ENCODE results near the gene DOCK3.
"Not testable (repeated sequence)": the region's sequence is repeated elsewhere in the genome, so short reads cannot be mapped to it uniquely, and the experiment has no call there.

DOCK3 gene

GRCh38 chr3:50759015-50759414 is 84.3 kb downstream of the DOCK3 start:
- no peaks in the 10 kb centered on the region for H3K9me2 ChIP-seq (replicated peaks; ENCODE audit: control insufficient read depth, low read length)
- H4K20me1 ChIP-seq (ENCODE audit: control insufficient read depth, insufficient read depth, low read depth, low read length): no peaks in the 10 kb centered on the region
- H3K27me3 ChIP-seq (ENCODE audit: control insufficient read depth, low read length): no peaks in the 10 kb centered on the region
- H3K79me2 ChIP-seq (ENCODE audit: control insufficient read depth, low read length): no peaks in the 10 kb centered on the region
- H3K36me3 ChIP-seq (ENCODE audit: control insufficient read depth, low read length): no peaks in the 10 kb centered on the region
- H3K4me2 ChIP-seq (ENCODE audit: low read length): no peak overlapping the region
- H3K4me1 ChIP-seq (ENCODE audit: control insufficient read depth, low read length): no peaks in the 10 kb centered on the region
- no peak overlapping the region for H3K4me3 ChIP-seq (ENCODE audit: low read length)
- no peak for TF ChIP-seq EZH2phosphoT487 (IDR thresholded peaks at IDR 0.05; ENCODE audit: borderline replicate concordance, low read length)
- no peak for TF ChIP-seq CTCF (IDR thresholded peaks at IDR 0.05; ENCODE audit: low read depth, low read length, poor library complexity, severe bottlenecking)
- H3K9me3 ChIP-seq (ENCODE audit: control insufficient read depth, insufficient read depth, low read length): no peaks in the 10 kb centered on the region
- H3K27ac ChIP-seq (ENCODE audit: low read depth, low read length): no peak overlapping the region
- H3F3A ChIP-seq (ENCODE audit: control insufficient read depth, insufficient read depth): no peaks in the 10 kb centered on the region

- H3K27me3 ChIP-seq (ENCODE audit: control insufficient read depth, low read length): 0 out of 2 replicates have a peak, but pooled peaks cover 3% of the 10 kb centered on the region
- no peaks in the 10 kb centered on the region for H3K36me3 ChIP-seq (ENCODE audit: control insufficient read depth, low read length)
- no peaks in the 10 kb centered on the region for H3F3A ChIP-seq (ENCODE audit: control insufficient read depth, insufficient read depth)
Measured at GRCh38 chr3:50777680-50778079, 103.0 kb downstream of the DOCK3 start.

GRCh38 chr3:50781766-50782165 is 107.0 kb downstream of the DOCK3 start:
- not testable (repeated sequence) for H3K36me3 ChIP-seq (ENCODE audit: control insufficient read depth, low read length); H3K27ac ChIP-seq (ENCODE audit: low read depth, low read length); H3K4me3 ChIP-seq (ENCODE audit: low read length); H3K27me3 ChIP-seq (ENCODE audit: control insufficient read depth, low read length); H3K9me3 ChIP-seq (ENCODE audit: control insufficient read depth, insufficient read depth, low read length); H3K79me2 ChIP-seq (ENCODE audit: control insufficient read depth, low read length); H4K20me1 ChIP-seq (ENCODE audit: control insufficient read depth, insufficient read depth, low read depth, low read length); H3F3A ChIP-seq (ENCODE audit: control insufficient read depth, insufficient read depth); H3K4me1 ChIP-seq (ENCODE audit: control insufficient read depth, low read length); H3K9me2 ChIP-seq (replicated peaks; ENCODE audit: control insufficient read depth, low read length); H3K4me2 ChIP-seq (ENCODE audit: low read length)

More at GRCh38 chr3:50777680-50778079, 103.0 kb downstream of the DOCK3 start:
- TF ChIP-seq CTCF (IDR thresholded peaks at IDR 0.05; ENCODE audit: low read depth, low read length, poor library complexity, severe bottlenecking): no peak
- no peak for TF ChIP-seq EZH2phosphoT487 (IDR thresholded peaks at IDR 0.05; ENCODE audit: borderline replicate concordance, low read length)
- no peak overlapping the region for H3K4me2 ChIP-seq (ENCODE audit: low read length)
- H3K79me2 ChIP-seq (ENCODE audit: control insufficient read depth, low read length): no peaks in the 10 kb centered on the region
- no peaks in the 10 kb centered on the region for H3K4me1 ChIP-seq (ENCODE audit: control insufficient read depth, low read length)
- no peaks in the 10 kb centered on the region for H4K20me1 ChIP-seq (ENCODE audit: control insufficient read depth, insufficient read depth, low read depth, low read length)
- H3K9me2 ChIP-seq (replicated peaks; ENCODE audit: control insufficient read depth, low read length): no peaks in the 10 kb centered on the region
- H3K4me3 ChIP-seq (ENCODE audit: low read length): no peak overlapping the region
- no peak overlapping the region for H3K27ac ChIP-seq (ENCODE audit: low read depth, low read length)
- H3K9me3 ChIP-seq (ENCODE audit: control insufficient read depth, insufficient read depth, low read length): no peaks in the 10 kb centered on the region

- Histone ChIP-seq H3K9me2 (replicated peaks; ENCODE audit: control insufficient read depth, low read length) (no peaks in the 10 kb centered on the region), H3K79me2 (ENCODE audit: control insufficient read depth, low read length) (no peaks in the 10 kb centered on the region), H3K4me1 (ENCODE audit: control insufficient read depth, low read length) (no peaks in the 10 kb centered on the region), H3K36me3 (ENCODE audit: control insufficient read depth, low read length) (no peaks in the 10 kb centered on the region), H3K27me3 (ENCODE audit: control insufficient read depth, low read length) (no peaks in the 10 kb centered on the region), H3K27ac (ENCODE audit: low read depth, low read length) (no peak overlapping the region), H3K4me2 (ENCODE audit: low read length) (no peak overlapping the region), H4K20me1 (ENCODE audit: control insufficient read depth, insufficient read depth, low read depth, low read length) (no peaks in the 10 kb centered on the region), H3F3A (ENCODE audit: control insufficient read depth, insufficient read depth) (no peaks in the 10 kb centered on the region), H3K9me3 (ENCODE audit: control insufficient read depth, insufficient read depth, low read length) (no peaks in the 10 kb centered on the region), H3K4me3 (ENCODE audit: low read length) (no peak overlapping the region)
- TF ChIP-seq EZH2phosphoT487 (IDR thresholded peaks at IDR 0.05; ENCODE audit: borderline replicate concordance, low read length) (no peak), CTCF (IDR thresholded peaks at IDR 0.05; ENCODE audit: low read depth, low read length, poor library complexity, severe bottlenecking) (no peak)
Measured at GRCh38 chr3:50786631-50787030, 111.9 kb downstream of the DOCK3 start.

- not testable (repeated sequence) for H3K4me1 ChIP-seq (ENCODE audit: control insufficient read depth, low read length); H3K4me2 ChIP-seq (ENCODE audit: low read length); H3K27ac ChIP-seq (ENCODE audit: low read depth, low read length); H3K9me3 ChIP-seq (ENCODE audit: control insufficient read depth, insufficient read depth, low read length); H3K36me3 ChIP-seq (ENCODE audit: control insufficient read depth, low read length); H3K4me3 ChIP-seq (ENCODE audit: low read length); H3F3A ChIP-seq (ENCODE audit: control insufficient read depth, insufficient read depth); H4K20me1 ChIP-seq (ENCODE audit: control insufficient read depth, insufficient read depth, low read depth, low read length); H3K79me2 ChIP-seq (ENCODE audit: control insufficient read depth, low read length); H3K9me2 ChIP-seq (replicated peaks; ENCODE audit: control insufficient read depth, low read length); H3K27me3 ChIP-seq (ENCODE audit: control insufficient read depth, low read length)
Measured at GRCh38 chr3:50790894-50791293, 116.2 kb downstream of the DOCK3 start.

Data from DOHH2 (cell line).